Gastroesophageal sphincter (tissue), 4 donors: ENCODE results near the gene ZNF346. TPM values are rescaled to one million over a fixed set of nuclear protein-coding genes. Genes with fewer than 3 reads are reported as not detected.
A peak's percentile ranks its signal among the peaks of the same experiment; 100 is the strongest.

Experiments
- ATAC-seq: fragments of 150-250 bp; one replicate; pipeline ENCODE4 v1.9.1; 2016; ENCODE audit warnings: mild to moderate bottlenecking, moderate library complexity
- H3K27ac ChIP-seq, 4 donors: fragments of 200-600 bp; sonication (generic) in 3 of 4; 1 replicate in 3 of 4; 2 replicates in 1 of 4; pipeline ENCODE4 v1.5.1; 2016 to 2019
- H3K27me3 ChIP-seq: fragments of 200-600 bp; sonication (generic); one replicate; pipeline ENCODE4 v1.5.1; 2019
- H3K36me3 ChIP-seq, 2 donors: fragments of 200-600 bp; sonication (generic); one replicate each; pipeline ENCODE4 v1.5.1; 2019; ENCODE audit warnings: control low read depth in 1 of 2
- H3K4me1 ChIP-seq, 3 donors: fragments of 200-600 bp; sonication (generic); 1 replicate in 2 of 3; 2 replicates in 1 of 3; pipeline ENCODE4 v1.5.1; 2016 to 2019; ENCODE audit warnings: control low read depth in 2 of 3
- H3K4me3 ChIP-seq, 2 donors: fragments of 200-600 bp; sonication (generic); one replicate each; pipeline ENCODE4 v1.5.1; 2019; ENCODE audit warnings: mild to moderate bottlenecking in 1 of 2, moderate library complexity in 1 of 2
- H3K9me3 ChIP-seq, 3 donors: fragments of 200-600 bp; sonication (generic); one replicate each; pipeline ENCODE4 v1.5.1; 2017 to 2019; ENCODE audit warnings: control low read depth in 2 of 3
- EP300 ChIP-seq: sonication (generic); formaldehyde crosslinking; IDR thresholded peaks from one replicate; pipeline ENCODE4 v1.6.1; 2017; ENCODE audit warnings: antibody characterized with exemption, mild to moderate bottlenecking
- POLR2A ChIP-seq, 2 donors: fragments of 450-650 bp; IDR thresholded peaks; one replicate each; pipeline ENCODE4 v1.6.1; 2017; ENCODE audit warnings: antibody characterized with exemption in 2 of 2, mild to moderate bottlenecking in 2 of 2, moderate library complexity in 1 of 2
- POLR2AphosphoS5 ChIP-seq: sonication (generic); formaldehyde crosslinking; IDR thresholded peaks from one replicate; pipeline ENCODE4 v1.6.1; 2017; ENCODE audit warnings: antibody characterized with exemption
- WGBS, 2 donors: methylation state at CpG; one replicate each; pipeline ENCODE4 v1.1.5; 2018; ENCODE audit warnings: low coverage in 1 of 2; 5-methylcytosine and 5-hydroxymethylcytosine counted together
- total RNA-seq, 4 donors: library from RNA; depleted of rRNA; stranded (reverse); fragments of >200 nt; gene quantifications; one replicate each; pipeline ENCODE4 v1.1.0, GENCODE V29; 2016
- TF ChIP-seq, protein P1 (sequence below), 4 experiments: fragments of 200-600 bp in 2 of 4; fragments of 450-650 bp in 2 of 4; sonication (generic) in 1 of 4; IDR thresholded peaks; one replicate each; pipeline ENCODE4 v1.5.1; 2017 to 2019; ENCODE audit warnings: antibody characterized with exemption in 4 of 4, mild to moderate bottlenecking in 2 of 4, moderate library complexity in 2 of 4

Gene ZNF346
- total RNA-seq, 4 donors from 2014 or later: 12.9 to 16.9 (median 14.2) TPM

DNA sequence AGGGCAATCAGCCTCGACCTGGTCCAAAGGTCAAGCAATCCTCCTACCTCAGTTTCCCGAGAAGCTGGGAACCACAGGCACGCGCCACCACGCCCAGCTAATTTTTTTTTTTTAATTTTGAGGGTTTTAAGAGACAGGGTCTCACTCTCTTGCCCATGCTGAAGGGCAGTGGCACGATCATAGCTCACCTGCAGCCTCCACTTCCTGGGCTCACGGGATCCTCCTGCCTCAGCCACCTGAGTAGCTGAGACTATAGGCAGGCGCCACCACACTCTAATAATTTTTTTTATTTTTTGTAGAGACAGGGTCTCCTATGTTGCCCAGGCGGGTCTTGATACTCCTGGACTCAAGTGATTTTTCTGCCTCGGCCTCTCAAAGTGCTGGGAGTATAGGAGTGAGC, 17.5 kb upstream of the ZNF346 start:
- H3K27ac ChIP-seq: peak overlapping the region in 3 of 4 donors; percentile 94 to 98 (median 98)
- no peaks in the 10 kb centered on the region for H3K36me3 ChIP-seq
- no peaks in the 10 kb centered on the region for H3K9me3 ChIP-seq
- 85 to 92% methylated on average over 8 to 9 of the region's 10 CpGs for WGBS, 2 donors
- H3K27me3 ChIP-seq: no peaks in the 10 kb centered on the region
- ATAC-seq: no peak
- peak overlapping the region in 1 of 2 donors; percentile 96 for H3K4me3 ChIP-seq
- no peak for TF ChIP-seq POLR2AphosphoS5
- no peak for TF ChIP-seq EP300
- TF ChIP-seq POLR2A (IDR thresholded peaks at IDR 0.05): no peak
- TF ChIP-seq, protein P1, sequence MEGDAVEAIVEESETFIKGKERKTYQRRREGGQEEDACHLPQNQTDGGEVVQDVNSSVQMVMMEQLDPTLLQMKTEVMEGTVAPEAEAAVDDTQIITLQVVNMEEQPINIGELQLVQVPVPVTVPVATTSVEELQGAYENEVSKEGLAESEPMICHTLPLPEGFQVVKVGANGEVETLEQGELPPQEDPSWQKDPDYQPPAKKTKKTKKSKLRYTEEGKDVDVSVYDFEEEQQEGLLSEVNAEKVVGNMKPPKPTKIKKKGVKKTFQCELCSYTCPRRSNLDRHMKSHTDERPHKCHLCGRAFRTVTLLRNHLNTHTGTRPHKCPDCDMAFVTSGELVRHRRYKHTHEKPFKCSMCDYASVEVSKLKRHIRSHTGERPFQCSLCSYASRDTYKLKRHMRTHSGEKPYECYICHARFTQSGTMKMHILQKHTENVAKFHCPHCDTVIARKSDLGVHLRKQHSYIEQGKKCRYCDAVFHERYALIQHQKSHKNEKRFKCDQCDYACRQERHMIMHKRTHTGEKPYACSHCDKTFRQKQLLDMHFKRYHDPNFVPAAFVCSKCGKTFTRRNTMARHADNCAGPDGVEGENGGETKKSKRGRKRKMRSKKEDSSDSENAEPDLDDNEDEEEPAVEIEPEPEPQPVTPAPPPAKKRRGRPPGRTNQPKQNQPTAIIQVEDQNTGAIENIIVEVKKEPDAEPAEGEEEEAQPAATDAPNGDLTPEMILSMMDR (IDR thresholded peaks at IDR 0.05): no peak
- H3K4me1 ChIP-seq: peaks cover 5 to 31% (median 16%) of the 10 kb centered on the region in 3 donors

DNA sequence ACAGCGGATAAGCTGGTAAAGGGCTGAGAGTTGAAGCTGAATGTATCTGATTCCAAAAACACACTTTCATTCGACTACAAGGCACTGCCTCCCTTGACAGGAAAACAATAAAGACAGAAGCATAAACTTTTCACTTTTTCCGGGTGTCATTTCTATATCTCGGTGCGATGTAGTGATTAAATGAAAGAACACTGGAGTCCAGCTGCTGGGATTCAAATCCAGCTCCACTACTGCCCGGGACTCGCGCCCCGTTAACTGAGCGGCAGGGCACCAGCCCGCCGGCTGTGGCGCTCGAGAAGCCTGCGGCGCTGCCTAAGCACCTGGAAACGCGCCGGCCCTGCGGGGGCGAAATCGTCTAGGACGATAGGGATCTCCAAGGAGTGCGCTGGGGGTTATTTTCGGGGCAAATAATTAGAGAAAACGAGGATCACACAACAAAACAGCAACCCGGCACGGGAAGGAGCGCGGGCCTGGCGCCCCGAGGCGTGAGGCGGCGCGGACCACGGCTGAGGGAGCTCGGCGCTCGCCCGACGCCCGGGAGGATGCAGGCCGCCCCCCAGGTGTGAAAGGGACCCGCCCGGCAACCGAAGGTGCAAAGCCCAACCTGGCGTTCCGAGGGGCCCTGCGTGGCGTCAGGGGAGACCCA, 16.8 kb upstream of the ZNF346 start:
- ATAC-seq: peak; percentile 78
- Histone ChIP-seq H3K27me3 (no peaks in the 10 kb centered on the region), H3K9me3 (no peaks in the 10 kb centered on the region), H3K4me1 (peaks cover 5 to 31% (median 16%) of the 10 kb centered on the region in 3 donors), H3K36me3 (no peaks in the 10 kb centered on the region), H3K4me3 (peak overlapping the region; percentile 96 to 99), H3K27ac (peak overlapping the region; percentile 94 to 98 (median 97))
- TF ChIP-seq, protein P1 (IDR thresholded peaks at IDR 0.05): peak; percentile 39 to 77 (median 54)
- TF ChIP-seq EP300 (no peak), POLR2A (IDR thresholded peaks at IDR 0.05) (no peak), POLR2AphosphoS5 (peak; percentile 45)
- 0 to 1% methylated on average over 6 to 14 of the region's 51 CpGs for WGBS, 2 donors

DNA sequence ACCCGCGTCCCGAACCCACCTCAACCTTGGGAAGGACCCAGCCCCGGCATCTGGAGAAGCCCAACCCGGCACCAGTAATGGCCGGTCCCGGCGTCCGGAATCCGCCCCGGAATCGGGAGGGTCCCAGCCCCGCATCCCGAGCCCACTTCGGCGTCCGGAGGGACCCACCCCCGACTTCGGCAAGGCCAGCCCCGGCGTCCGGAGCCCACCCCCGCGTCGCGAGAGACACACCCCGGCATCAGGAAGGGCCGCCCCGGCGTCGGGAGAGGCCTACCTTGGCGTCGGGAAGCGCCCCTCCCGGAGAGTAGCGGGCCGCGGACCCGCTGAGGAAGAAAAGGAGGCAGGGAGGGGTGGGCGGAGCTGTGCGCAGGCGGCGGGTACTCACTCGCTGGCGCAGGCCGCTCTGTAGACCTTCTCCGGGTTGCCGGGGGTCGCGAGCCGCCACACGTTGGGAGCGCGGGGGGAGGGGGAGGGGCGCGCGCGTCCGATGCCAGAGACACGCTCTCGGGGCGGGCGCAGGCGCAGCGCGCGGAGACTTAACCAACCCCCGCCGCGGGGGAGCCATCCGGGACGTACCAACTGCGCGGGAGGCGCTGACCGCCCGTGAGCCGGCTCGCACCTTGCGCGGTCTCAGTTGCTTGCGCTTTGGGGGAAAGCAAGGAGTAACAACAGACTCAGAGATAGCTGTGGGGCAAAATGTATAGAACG, 16.1 kb upstream of the ZNF346 start, which contains the start of gene UIMC1:
Gene UIMC1, minus strand, starts transcription at position 515 of the 708 bp plus-strand sequence. CDS start 24,164 bp downstream, outside the sequence.
- WGBS, 2 donors: 0% methylated on average over 1 of the region's 83 CpGs
- peak; percentile 13 to 28 for TF ChIP-seq POLR2A (IDR thresholded peaks at IDR 0.05)
- TF ChIP-seq, protein P1 (IDR thresholded peaks at IDR 0.05): peak in 1 of 4 experiments; percentile 4
- TF ChIP-seq EP300: no peak
- peak; percentile 41 for TF ChIP-seq POLR2AphosphoS5
- H3K4me3 ChIP-seq: peak within 1 kb of the TSS; percentile 96 to 99
- peak; percentile 92 for ATAC-seq
- no peaks in the 10 kb centered on the region for H3K36me3 ChIP-seq
- H3K27ac ChIP-seq: peak within 1 kb of the TSS; percentile 94 to 98 (median 97)
- H3K4me1 ChIP-seq: peaks cover 5 to 31% (median 16%) of the 10 kb centered on the region in 3 donors
- H3K9me3 ChIP-seq: no peaks in the 10 kb centered on the region
- H3K27me3 ChIP-seq: no peaks in the 10 kb centered on the region

DNA sequence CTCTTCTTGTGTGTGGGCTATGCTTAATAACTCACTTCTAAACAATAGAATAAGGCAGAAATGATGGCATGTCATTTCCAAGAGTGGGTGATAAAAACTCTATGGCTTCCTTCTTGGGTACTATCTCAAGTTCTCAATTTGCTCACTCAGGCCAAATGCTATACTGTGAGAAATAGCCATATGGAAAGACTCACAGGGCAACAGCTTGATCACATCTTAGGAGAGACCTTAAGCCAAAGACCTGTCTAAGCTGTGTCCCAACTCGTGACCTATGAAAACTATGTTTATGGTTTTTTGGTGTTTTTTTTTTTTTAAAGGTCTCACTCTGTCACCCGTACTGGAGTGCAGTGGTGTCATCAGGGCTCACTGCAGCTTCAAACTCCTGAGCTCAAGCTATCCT, 13.8 kb upstream of the ZNF346 start:
- no peaks in the 10 kb centered on the region for H3K36me3 ChIP-seq
- no peaks in the 10 kb centered on the region for H3K9me3 ChIP-seq
- H3K27me3 ChIP-seq: no peaks in the 10 kb centered on the region
- peaks cover 5 to 35% (median 16%) of the 10 kb centered on the region in 3 donors for H3K4me1 ChIP-seq
- TF ChIP-seq POLR2AphosphoS5: no peak
- TF ChIP-seq, protein P1 (IDR thresholded peaks at IDR 0.05): no peak
- no peak for ATAC-seq
- no peak overlapping the region for H3K4me3 ChIP-seq
- H3K27ac ChIP-seq: no peak overlapping the region
- WGBS, 2 donors: 0 to 40% methylated on average over 2 of the region's 2 CpGs
